Sigmoid colon (tissue), 7 donors: ENCODE measurements around the gene SGCE. TPM values are rescaled to one million over a fixed set of nuclear protein-coding genes. Genes with fewer than 3 reads are reported as not detected.

Experiments used
- DNase-seq: peaks from one replicate; pipeline ENCODE4 v3.0.0-alpha.2; 2019
- H3K27ac ChIP-seq, 4 donors: fragments of 200-600 bp; sonication (generic); one replicate each; pipeline ENCODE4 v1.5.1; 2016 to 2019; ENCODE audit warnings: mild to moderate bottlenecking in 1 of 4
- H3K27me3 ChIP-seq, 3 donors: fragments of 200-600 bp; sonication (generic); one replicate each; pipeline ENCODE4 v1.5.1; 2019; ENCODE audit warnings: mild to moderate bottlenecking in 1 of 3
- H3K36me3 ChIP-seq, 4 donors: fragments of 200-600 bp; sonication (generic); one replicate each; pipeline ENCODE4 v1.5.1; 2016 to 2019
- H3K4me1 ChIP-seq, 4 donors: fragments of 200-600 bp; sonication (generic); one replicate each; pipeline ENCODE4 v1.5.1; 2017 to 2019
- H3K4me3 ChIP-seq, 4 donors: fragments of 200-600 bp; sonication (generic); one replicate each; pipeline ENCODE4 v1.5.1; 2017 to 2019; ENCODE audit warnings: mild to moderate bottlenecking in 2 of 4, moderate library complexity in 1 of 4
- H3K9me3 ChIP-seq, 4 donors: fragments of 200-600 bp in 3 of 4; sonication (generic) in 3 of 4; one replicate each; pipeline versions ENCODE4 v1.5.1 to v1.6.1; 2013 to 2019
- EP300 ChIP-seq, 4 donors: sonication (generic); formaldehyde crosslinking; IDR thresholded peaks; one replicate each; pipeline ENCODE4 v1.6.1; 2017; ENCODE audit warnings: antibody characterized with exemption in 4 of 4
- POLR2A ChIP-seq, 2 donors: fragments of 450-650 bp; IDR thresholded peaks; one replicate each; pipeline ENCODE4 v1.6.1; 2016; ENCODE audit warnings: antibody characterized with exemption in 2 of 2, mild to moderate bottlenecking in 2 of 2, moderate library complexity in 2 of 2
- POLR2AphosphoS5 ChIP-seq, 4 donors: sonication (generic); formaldehyde crosslinking; IDR thresholded peaks; one replicate each; pipeline ENCODE4 v1.6.1; 2017; ENCODE audit warnings: antibody characterized with exemption in 4 of 4
- WGBS, 2 donors: extraction: QIAGEN DNeasy Blood & Tissue Kit; methylation state at CpG; one replicate each; pipeline ENCODE4 v1.1.7; 2013; 5-methylcytosine and 5-hydroxymethylcytosine counted together
- intact Hi-C: fragments of 100-400 bp; cut with DNase I; formaldehyde crosslinking; loops from one replicate; pipeline ENCODE4 v1.15.1; 2023
- polyA plus RNA-seq, 3 donors: library from polyadenylated mRNA; stranded (reverse); fragments of 200-250 nt; gene quantifications; one replicate each; pipeline ENCODE4 v1.2.3, GENCODE V29; 2013
- total RNA-seq, 4 donors: library from RNA; depleted of rRNA; stranded (reverse); fragments of >200 nt; gene quantifications; one replicate each; pipeline ENCODE4 v1.1.0, GENCODE V29; 2016
- TF ChIP-seq, protein P1 (sequence below), 4 experiments: fragments of 450-650 bp in 3 of 4; fragments of 200-600 bp in 1 of 4; IDR thresholded peaks; one replicate each; pipeline ENCODE4 v1.5.1; 2016 to 2019; ENCODE audit warnings: antibody characterized with exemption in 4 of 4, mild to moderate bottlenecking in 3 of 4, moderate library complexity in 2 of 4
- donor health status: healthy with polysubstance abuse.
- donor health status: Bipolar disorder and iron deficiency.
- donor health status: healthy.

The SGCE gene
- total and polyA plus RNA-seq, 7 donors, result 2.8 to 244 (median 135) TPM

DNA sequence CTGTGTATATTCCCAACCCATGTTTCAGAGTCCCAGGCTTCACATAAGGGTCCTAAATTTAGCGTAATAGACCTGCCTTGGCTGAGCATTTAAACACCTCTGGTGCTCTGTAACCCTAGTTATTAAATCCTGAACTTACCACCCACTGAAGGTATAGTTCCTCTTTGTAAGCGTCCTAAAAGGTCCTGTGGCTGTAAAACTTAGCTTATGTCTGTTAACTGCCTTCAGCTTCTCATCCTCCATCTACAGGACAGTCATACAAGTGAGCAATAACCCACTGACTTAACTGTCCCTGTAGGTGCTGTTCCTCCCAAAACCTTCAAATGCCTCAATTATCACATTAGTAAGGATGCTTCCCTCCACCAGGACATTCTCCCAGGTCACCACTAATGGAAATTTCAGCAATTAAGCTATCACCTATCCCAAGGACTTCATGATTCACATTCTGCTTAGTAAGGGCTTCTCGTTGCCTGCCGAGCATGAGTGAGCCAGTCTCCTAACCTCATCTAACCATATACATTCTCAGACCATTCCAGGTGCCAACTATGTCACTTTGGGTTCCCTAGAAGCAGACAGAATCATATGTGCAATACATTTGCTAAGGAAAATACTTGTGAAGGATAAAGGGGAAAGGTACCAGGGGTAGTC lies 90.6 kb downstream of the SGCE start:
- no peak overlapping the region for H3K27ac ChIP-seq
- H3K36me3 ChIP-seq, result no peaks in the 10 kb centered on the region
- no peaks in the 10 kb centered on the region for H3K27me3 ChIP-seq
- TF ChIP-seq, protein P1, sequence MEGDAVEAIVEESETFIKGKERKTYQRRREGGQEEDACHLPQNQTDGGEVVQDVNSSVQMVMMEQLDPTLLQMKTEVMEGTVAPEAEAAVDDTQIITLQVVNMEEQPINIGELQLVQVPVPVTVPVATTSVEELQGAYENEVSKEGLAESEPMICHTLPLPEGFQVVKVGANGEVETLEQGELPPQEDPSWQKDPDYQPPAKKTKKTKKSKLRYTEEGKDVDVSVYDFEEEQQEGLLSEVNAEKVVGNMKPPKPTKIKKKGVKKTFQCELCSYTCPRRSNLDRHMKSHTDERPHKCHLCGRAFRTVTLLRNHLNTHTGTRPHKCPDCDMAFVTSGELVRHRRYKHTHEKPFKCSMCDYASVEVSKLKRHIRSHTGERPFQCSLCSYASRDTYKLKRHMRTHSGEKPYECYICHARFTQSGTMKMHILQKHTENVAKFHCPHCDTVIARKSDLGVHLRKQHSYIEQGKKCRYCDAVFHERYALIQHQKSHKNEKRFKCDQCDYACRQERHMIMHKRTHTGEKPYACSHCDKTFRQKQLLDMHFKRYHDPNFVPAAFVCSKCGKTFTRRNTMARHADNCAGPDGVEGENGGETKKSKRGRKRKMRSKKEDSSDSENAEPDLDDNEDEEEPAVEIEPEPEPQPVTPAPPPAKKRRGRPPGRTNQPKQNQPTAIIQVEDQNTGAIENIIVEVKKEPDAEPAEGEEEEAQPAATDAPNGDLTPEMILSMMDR (IDR thresholded peaks at IDR 0.05), result no peak
- TF ChIP-seq POLR2AphosphoS5 (IDR thresholded peaks at IDR 0.05), result no peak
- no peak for TF ChIP-seq POLR2A (IDR thresholded peaks at IDR 0.05)
- no peak for TF ChIP-seq EP300 (IDR thresholded peaks at IDR 0.05)
- H3K4me3 ChIP-seq, result no peak overlapping the region
- no peak for DNase-seq
- intact Hi-C loops, result no loop called here
- no peaks in the 10 kb centered on the region for H3K9me3 ChIP-seq
- H3K4me1 ChIP-seq, result peaks cover 0 to 12% (median 9%) of the 10 kb centered on the region in 4 donors
- WGBS, 2 donors, result 91 to 95% methylated on average over 4 of the region's 4 CpGs

DNA sequence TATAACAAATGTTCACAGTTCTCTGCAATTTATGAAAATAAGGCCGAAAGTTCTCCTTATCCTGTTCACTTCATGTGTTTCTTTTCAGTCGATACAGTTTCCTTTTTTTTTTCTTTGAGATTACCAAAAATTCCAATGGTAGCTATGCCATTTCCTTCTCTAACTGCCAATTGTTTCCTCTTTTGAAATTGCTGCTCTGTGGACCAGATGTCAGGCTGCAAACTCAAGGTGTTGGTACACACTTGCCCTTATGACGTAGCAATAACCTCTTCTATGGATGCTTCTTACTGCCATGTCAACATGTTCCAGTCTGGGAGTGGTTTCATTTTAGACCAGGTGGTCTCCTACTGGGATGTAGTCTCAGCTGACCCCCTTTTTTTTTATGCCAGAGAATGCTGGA lies 93.4 kb downstream of the SGCE start:
- no peaks in the 10 kb centered on the region for H3K27me3 ChIP-seq
- TF ChIP-seq, protein P1 (IDR thresholded peaks at IDR 0.05), result no peak
- no peak for TF ChIP-seq POLR2AphosphoS5 (IDR thresholded peaks at IDR 0.05)
- no peak for TF ChIP-seq EP300 (IDR thresholded peaks at IDR 0.05)
- no peak for TF ChIP-seq POLR2A (IDR thresholded peaks at IDR 0.05)
- 75 to 87% methylated on average over 3 of the region's 3 CpGs for WGBS, 2 donors
- H3K4me1 ChIP-seq, result peaks cover 0 to 18% (median 9%) of the 10 kb centered on the region in 4 donors
- no peak overlapping the region for H3K27ac ChIP-seq
- H3K4me3 ChIP-seq, result no peak overlapping the region
- intact Hi-C loops, result no loop called here
- H3K36me3 ChIP-seq, result no peaks in the 10 kb centered on the region
- no peaks in the 10 kb centered on the region for H3K9me3 ChIP-seq
- DNase-seq, result no peak

DNA sequence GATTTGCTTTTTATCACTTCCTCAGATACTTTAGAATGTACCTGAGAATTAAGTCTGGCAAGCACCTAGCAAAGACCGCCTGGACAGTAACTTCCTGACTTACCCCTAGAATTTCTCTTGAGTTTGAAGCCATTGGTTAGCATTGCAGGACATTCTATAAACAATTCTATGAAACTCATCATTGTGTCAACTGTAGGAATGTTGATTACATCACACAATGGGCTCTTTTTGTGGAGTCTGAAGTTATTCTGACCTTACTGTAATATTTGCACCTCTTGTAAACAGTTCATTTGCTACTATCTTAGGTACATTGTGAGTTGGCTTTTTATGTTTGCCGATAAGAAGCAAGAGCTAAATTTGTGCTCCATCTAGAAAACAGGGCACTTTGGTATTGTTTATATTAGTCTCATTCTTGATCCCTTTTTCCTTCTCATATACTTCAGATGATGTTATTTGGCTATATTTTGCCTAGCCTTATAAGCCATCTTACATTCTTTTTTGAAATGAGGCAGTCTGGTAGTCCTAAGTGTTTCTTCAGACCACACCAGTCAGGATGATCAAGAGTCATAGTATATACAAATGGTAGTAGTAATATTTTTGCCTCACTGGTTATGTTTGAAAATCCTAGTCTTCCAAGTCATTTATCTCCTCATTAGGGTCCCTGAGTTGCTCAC lies 94.0 kb downstream of the SGCE start:
- peaks cover 0 to 24% (median 12%) of the 10 kb centered on the region in 4 donors for H3K4me1 ChIP-seq
- H3K36me3 ChIP-seq, result no peaks in the 10 kb centered on the region
- no peaks in the 10 kb centered on the region for H3K27me3 ChIP-seq
- H3K4me3 ChIP-seq, result no peak overlapping the region
- WGBS, 2 donors, result 88% methylated on average over 2 of the region's 2 CpGs
- intact Hi-C loops, result no loop called here
- DNase-seq, result no peak
- no peak overlapping the region for H3K27ac ChIP-seq
- TF ChIP-seq POLR2A (IDR thresholded peaks at IDR 0.05) (no peak), POLR2AphosphoS5 (IDR thresholded peaks at IDR 0.05) (no peak), EP300 (IDR thresholded peaks at IDR 0.05) (no peak)
- TF ChIP-seq, protein P1 (IDR thresholded peaks at IDR 0.05), result no peak
- H3K9me3 ChIP-seq, result no peaks in the 10 kb centered on the region

DNA sequence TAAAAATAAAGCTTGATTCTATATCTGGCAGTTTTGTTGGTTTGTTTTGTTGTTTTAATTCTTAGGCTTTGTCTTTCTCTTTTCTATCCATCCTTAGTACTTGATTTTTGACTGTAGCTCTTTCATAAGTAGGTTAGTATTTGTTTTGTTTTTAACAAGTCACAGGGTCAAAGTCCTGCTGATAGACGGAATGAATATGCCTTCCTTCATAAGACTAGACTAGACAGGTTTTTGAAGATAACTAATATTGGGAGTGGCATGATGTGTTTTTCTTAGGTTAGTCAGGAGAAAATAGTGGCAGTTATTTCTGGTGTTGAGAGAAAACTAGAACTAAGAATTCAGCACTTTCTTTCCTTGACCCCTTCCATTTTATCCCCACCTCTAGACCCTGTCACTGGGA lies 96.0 kb downstream of the SGCE start:
- 23 to 76% methylated on average over 1 of the region's 1 CpG for WGBS, 2 donors
- intact Hi-C loops, result no loop called here
- TF ChIP-seq EP300 (IDR thresholded peaks at IDR 0.05) (no peak), POLR2AphosphoS5 (IDR thresholded peaks at IDR 0.05) (no peak), POLR2A (IDR thresholded peaks at IDR 0.05) (no peak)
- TF ChIP-seq, protein P1 (IDR thresholded peaks at IDR 0.05), result no peak
- Histone ChIP-seq H3K27me3 (no peaks in the 10 kb centered on the region), H3K4me3 (no peak overlapping the region), H3K36me3 (peaks cover 0 to 2% (median under 1%) of the 10 kb centered on the region in 4 donors), H3K27ac (no peak overlapping the region), H3K4me1 (peaks cover 0 to 27% (median 13%) of the 10 kb centered on the region in 4 donors), H3K9me3 (no peaks in the 10 kb centered on the region)
- no peak for DNase-seq
